Testis (tissue), 2 donors: Measurements from ENCODE around the gene ZIC1.

Experiments used
- POLR2A ChIP-seq: fragments of 450-650 bp; IDR thresholded peaks from one replicate; pipeline ENCODE4 v1.6.1; 2017; ENCODE audit warnings: antibody characterized with exemption, mild to moderate bottlenecking, moderate library complexity
- TF ChIP-seq, protein P1 (sequence below), 3 experiments: fragments of 450-650 bp in 2 of 3; fragments of 200-600 bp in 1 of 3; sonication (generic) in 1 of 3; IDR thresholded peaks; one replicate each; pipeline ENCODE4 v1.5.1; 2016 to 2019; ENCODE audit warnings: antibody characterized with exemption in 3 of 3, mild to moderate bottlenecking in 2 of 3, moderate library complexity in 1 of 3

DNA sequence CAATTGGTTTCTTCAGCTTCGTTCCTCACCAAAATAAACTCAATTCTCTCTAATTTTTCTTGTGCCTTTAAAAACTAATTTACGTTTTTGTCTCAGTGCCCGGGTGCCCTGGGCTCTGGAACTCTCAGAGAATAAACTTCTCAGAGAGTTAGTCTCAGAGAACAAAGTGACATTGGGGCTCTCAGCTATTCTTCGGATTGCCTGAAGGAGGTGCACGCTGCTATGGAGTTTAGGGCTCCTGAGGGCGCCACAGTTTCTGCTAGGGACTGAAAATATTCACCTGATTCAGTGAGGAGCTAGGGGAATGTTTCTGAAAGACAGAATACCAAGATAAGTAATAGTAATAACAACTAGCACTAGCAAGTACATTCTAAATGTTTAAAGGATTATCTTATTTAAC lies 25.5 kb upstream of the ZIC1 start:
- no peak for TF ChIP-seq POLR2A
- TF ChIP-seq, protein P1, sequence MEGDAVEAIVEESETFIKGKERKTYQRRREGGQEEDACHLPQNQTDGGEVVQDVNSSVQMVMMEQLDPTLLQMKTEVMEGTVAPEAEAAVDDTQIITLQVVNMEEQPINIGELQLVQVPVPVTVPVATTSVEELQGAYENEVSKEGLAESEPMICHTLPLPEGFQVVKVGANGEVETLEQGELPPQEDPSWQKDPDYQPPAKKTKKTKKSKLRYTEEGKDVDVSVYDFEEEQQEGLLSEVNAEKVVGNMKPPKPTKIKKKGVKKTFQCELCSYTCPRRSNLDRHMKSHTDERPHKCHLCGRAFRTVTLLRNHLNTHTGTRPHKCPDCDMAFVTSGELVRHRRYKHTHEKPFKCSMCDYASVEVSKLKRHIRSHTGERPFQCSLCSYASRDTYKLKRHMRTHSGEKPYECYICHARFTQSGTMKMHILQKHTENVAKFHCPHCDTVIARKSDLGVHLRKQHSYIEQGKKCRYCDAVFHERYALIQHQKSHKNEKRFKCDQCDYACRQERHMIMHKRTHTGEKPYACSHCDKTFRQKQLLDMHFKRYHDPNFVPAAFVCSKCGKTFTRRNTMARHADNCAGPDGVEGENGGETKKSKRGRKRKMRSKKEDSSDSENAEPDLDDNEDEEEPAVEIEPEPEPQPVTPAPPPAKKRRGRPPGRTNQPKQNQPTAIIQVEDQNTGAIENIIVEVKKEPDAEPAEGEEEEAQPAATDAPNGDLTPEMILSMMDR (IDR thresholded peaks at IDR 0.05) = no peak
